Measurements from ENCODE around the gene ABCD2. TPM values are rescaled to one million over a fixed set of nuclear protein-coding genes. Genes with fewer than 3 reads are reported as not detected.

ABCD2 gene
- total and polyA plus RNA-seq, 2 donors (not counting 3 experiments of a cell fraction or from before 2014, with no cell fraction given): not detected

- Histone ChIP-seq H2AFZ (ENCODE audit: low read depth, low read length) (no peak overlapping the region), H3K4me3 (replicated peaks in 1 of 3; ENCODE audit: insufficient read depth in 1 of 3, low read depth in 1 of 3, low read length in 3 of 3) (no peak overlapping the region), H3K36me3 (ENCODE audit: control insufficient read depth in 2 of 2, extremely low read depth in 1 of 2, insufficient read depth in 2 of 2, low read length in 2 of 2) (no peaks in the 10 kb centered on the region), H3K4me2 (ENCODE audit: insufficient read depth, low read length) (no peak overlapping the region), H3K9ac (replicated peaks; ENCODE audit: extremely low read depth, insufficient read depth, low read length) (no peak overlapping the region), H4K20me1 (replicated peaks; ENCODE audit: control insufficient read depth, extremely low read depth, insufficient read depth, low read length) (no peaks in the 10 kb centered on the region), H3K9me3 (replicated peaks; ENCODE audit: control insufficient read depth, insufficient read depth, low read length) (no peaks in the 10 kb centered on the region), H3K9me1 (replicated peaks; ENCODE audit: control insufficient read depth, extremely low read depth, insufficient read depth, low read length) (no peaks in the 10 kb centered on the region), H3K4me1 (ENCODE audit: control insufficient read depth, extremely low read depth, insufficient read depth, low read length) (no peaks in the 10 kb centered on the region), H3K27me3 (ENCODE audit: control insufficient read depth in 2 of 2, insufficient read depth in 2 of 2, low read length in 2 of 2) (peaks cover 0 to 4% of the 10 kb centered on the region in 2 experiments), H3K79me2 (ENCODE audit: control insufficient read depth, insufficient read depth, low read length) (no peaks in the 10 kb centered on the region), H3K27ac (ENCODE audit: insufficient read depth, low read depth, low read length) (no peak overlapping the region)
- POLR2A ChIA-PET: no interaction called here
- dilution Hi-C loops (cut with MboI; ENCODE audit: extremely low pct_ligation_motif_present, low sequenced_read_pairs): no loop called here
- no peak for DNase-seq (ENCODE audit: low read depth, low spot score)
- TF ChIP-seq MAX (IDR thresholded peaks at IDR 0.05; ENCODE audit: insufficient read depth, insufficient read length) (no peak), CTCF (IDR thresholded peaks at IDR 0.05; ENCODE audit: extremely low read depth in 1 of 2, insufficient read depth in 1 of 2, low read depth in 1 of 2, low read length in 2 of 2) (no peak), GATA2 (IDR thresholded peaks at IDR 0.05; ENCODE audit: insufficient read depth, insufficient read length, low read depth, low read length) (no peak)
- BruUV-seq (replicated peaks): no TSS peak
- CTCF ChIA-PET: no interaction called here
- intact Hi-C loops (cut with micrococcal nuclease): no loop called here
- FAIRE-seq: no peak
These were observed 7.8 kb downstream of the ABCD2 start for GRCh38 chr12:39611818-39612217.

GRCh38 chr12:39610436-39611025, 9.1 kb downstream of the ABCD2 start:
- Histone ChIP-seq H3K27ac (ENCODE audit: insufficient read depth, low read depth, low read length) (no peak overlapping the region), H2AFZ (ENCODE audit: low read depth, low read length) (no peak overlapping the region), H3K9ac (replicated peaks; ENCODE audit: extremely low read depth, insufficient read depth, low read length) (no peak overlapping the region), H3K4me2 (ENCODE audit: insufficient read depth, low read length) (no peak overlapping the region), H3K4me3 (replicated peaks in 1 of 3; ENCODE audit: insufficient read depth in 1 of 3, low read depth in 1 of 3, low read length in 3 of 3) (no peak overlapping the region), H3K79me2 (ENCODE audit: control insufficient read depth, insufficient read depth, low read length) (no peaks in the 10 kb centered on the region), H3K9me1 (replicated peaks; ENCODE audit: control insufficient read depth, extremely low read depth, insufficient read depth, low read length) (no peaks in the 10 kb centered on the region), H3K4me1 (ENCODE audit: control insufficient read depth, extremely low read depth, insufficient read depth, low read length) (peaks cover 4% of the 10 kb centered on the region), H3K36me3 (ENCODE audit: control insufficient read depth in 2 of 2, extremely low read depth in 1 of 2, insufficient read depth in 2 of 2, low read length in 2 of 2) (no peaks in the 10 kb centered on the region), H3K9me3 (replicated peaks; ENCODE audit: control insufficient read depth, insufficient read depth, low read length) (no peaks in the 10 kb centered on the region), H4K20me1 (replicated peaks; ENCODE audit: control insufficient read depth, extremely low read depth, insufficient read depth, low read length) (no peaks in the 10 kb centered on the region), H3K27me3 (ENCODE audit: control insufficient read depth in 2 of 2, insufficient read depth in 2 of 2, low read length in 2 of 2) (no peaks in the 10 kb centered on the region)
- intact Hi-C loops (cut with micrococcal nuclease): no loop called here
- no peak for TF ChIP-seq EZH2 (IDR thresholded peaks at IDR 0.05; ENCODE audit: borderline replicate concordance, low read depth, low read length, severe bottlenecking)
- no peak for TF ChIP-seq FOS (IDR thresholded peaks at IDR 0.05; ENCODE audit: borderline replicate concordance, insufficient read depth, low read length)
- ChIA-PET CTCF (interaction anchor here (0.7 kb wide), 1 partner anchor 9 kb away, joined by 3 read pairs; the partner anchor contains the start of gene ABCD2), POLR2A (no interaction called here)
- no TSS peak for BruUV-seq (replicated peaks)
- dilution Hi-C loops (cut with MboI; ENCODE audit: extremely low pct_ligation_motif_present, low sequenced_read_pairs): no loop called here
- FAIRE-seq (no peak), DNase-seq (ENCODE audit: low read depth, low spot score) (no peak)
